NB4 (cell line): Measurements from ENCODE around the gene IRF5.

Experiments
- MYC ChIP-seq: IDR thresholded peaks from 2 replicates; pipeline ENCODE4 v1.6.1; 2011; ENCODE audit warnings: low read depth, low read length
- POLR2A ChIP-seq: IDR thresholded peaks from 2 replicates; pipeline ENCODE4 v1.6.1; 2011; ENCODE audit warnings: mild to moderate bottlenecking; ENCODE audit not compliant: insufficient read length; ENCODE audit errors: extremely low read depth
- TF ChIP-seq, protein P1 (sequence below): IDR thresholded peaks from one replicate; pipeline ENCODE4 v1.5.1; 2012; ENCODE audit warnings: low read depth, low read length

DNA sequence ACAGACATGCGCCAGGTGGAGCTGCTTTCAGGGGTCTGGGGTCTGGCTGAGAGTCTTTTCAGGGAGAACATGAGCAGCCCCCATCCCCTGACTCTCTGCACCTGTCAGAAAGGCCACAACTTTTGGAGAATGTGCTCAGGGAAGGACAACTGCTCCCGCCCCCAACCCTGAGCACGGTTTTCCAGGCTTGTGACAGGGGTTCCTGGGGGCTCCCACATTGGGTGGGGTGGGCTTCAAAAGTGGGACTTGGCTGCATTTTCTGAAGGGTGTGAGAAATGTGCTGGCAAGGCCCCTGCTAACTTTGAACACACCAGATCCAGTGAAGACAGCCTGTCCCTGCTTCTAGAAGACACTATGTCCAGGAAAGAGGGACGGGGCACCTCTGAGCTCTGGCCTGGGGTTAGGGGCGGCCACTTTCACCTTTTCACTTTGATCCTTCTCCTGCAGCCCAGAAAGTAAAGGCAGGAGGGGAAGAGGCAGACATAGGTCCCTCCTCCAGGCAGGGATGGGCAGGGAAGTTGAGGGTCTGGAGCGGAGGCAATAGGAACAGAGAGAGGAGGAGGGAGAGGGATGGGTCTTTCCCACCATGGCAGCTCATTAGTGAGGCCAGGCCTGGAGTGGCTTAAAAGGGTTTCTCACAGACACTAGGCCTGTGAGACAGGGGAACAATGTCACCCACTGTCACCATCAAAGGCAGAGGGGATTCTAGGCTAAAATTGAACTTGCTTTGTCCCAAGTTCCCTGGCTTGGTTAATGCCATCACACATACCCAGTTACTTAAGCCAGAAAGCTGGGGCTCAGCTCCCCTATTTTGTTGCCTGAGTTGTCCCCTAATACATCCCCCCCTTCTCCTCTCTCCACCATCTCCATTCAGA, 28.7 kb upstream of the IRF5 start:
- TF ChIP-seq, protein P1, sequence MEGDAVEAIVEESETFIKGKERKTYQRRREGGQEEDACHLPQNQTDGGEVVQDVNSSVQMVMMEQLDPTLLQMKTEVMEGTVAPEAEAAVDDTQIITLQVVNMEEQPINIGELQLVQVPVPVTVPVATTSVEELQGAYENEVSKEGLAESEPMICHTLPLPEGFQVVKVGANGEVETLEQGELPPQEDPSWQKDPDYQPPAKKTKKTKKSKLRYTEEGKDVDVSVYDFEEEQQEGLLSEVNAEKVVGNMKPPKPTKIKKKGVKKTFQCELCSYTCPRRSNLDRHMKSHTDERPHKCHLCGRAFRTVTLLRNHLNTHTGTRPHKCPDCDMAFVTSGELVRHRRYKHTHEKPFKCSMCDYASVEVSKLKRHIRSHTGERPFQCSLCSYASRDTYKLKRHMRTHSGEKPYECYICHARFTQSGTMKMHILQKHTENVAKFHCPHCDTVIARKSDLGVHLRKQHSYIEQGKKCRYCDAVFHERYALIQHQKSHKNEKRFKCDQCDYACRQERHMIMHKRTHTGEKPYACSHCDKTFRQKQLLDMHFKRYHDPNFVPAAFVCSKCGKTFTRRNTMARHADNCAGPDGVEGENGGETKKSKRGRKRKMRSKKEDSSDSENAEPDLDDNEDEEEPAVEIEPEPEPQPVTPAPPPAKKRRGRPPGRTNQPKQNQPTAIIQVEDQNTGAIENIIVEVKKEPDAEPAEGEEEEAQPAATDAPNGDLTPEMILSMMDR, result no peak
- no peak for TF ChIP-seq MYC
- TF ChIP-seq POLR2A, result no peak
